Measurements from ENCODE around the gene DCTN5.
"Not testable (repeated sequence)": the region's sequence is repeated elsewhere in the genome, so short reads cannot be mapped to it uniquely, and the experiment has no call there.

Gene DCTN5

DNA sequence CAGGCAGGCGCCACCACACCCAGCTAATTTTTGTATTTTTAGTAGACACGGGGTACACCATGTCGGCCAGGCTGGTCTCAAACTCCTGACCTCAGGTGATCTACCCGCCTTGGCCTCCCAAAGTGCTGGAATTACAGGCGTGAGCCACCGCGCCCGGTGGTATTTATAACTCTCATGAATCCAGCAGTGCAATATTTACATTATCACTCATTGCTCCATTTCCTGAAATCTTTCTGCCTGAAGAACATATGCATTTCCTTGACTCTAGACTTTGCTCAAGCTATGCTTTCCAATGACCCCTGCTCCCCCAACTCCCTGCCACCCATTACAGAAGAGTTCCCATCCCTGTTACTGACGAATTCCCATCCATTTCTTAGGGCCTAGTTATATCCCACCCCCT is 25.5 kb upstream of the DCTN5 start:
- Histone ChIP-seq H3K4me1 (ENCODE audit: control insufficient read depth, insufficient read depth, low read length) (no peaks in the 10 kb centered on the region), H3K27me3 (ENCODE audit: control insufficient read depth, insufficient read depth, low read length) (no peaks in the 10 kb centered on the region), H3K36me3 (ENCODE audit: control insufficient read depth, insufficient read depth, low read length) (peaks cover 75% of the 10 kb centered on the region)

DNA sequence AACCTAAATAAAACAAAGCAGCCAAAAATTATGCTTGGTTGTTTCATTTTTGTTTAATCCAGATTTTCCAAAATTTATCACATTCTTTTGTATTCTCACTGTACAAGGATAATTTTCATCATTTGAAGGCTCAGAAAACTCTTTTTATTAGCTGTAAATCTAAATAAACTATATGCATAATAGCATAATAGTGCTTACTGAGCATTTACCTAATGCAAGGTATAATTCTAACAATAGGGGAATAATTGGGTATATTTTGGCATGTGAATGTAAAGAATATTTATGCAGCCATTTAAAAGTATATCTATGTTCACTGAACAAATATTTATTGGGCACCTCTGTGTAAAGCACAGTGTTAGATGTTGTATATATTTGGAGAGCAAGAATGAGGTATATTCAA is 17.2 kb upstream of the DCTN5 start:
- H3K27ac ChIP-seq (ENCODE audit: low read depth, low read length) = no peak overlapping the region
- no peaks in the 10 kb centered on the region for H3K4me1 ChIP-seq (ENCODE audit: control insufficient read depth, insufficient read depth, low read length)
- no peak overlapping the region for H3K4me3 ChIP-seq (ENCODE audit: low read depth, low read length)
- no peaks in the 10 kb centered on the region for H3K9me3 ChIP-seq (ENCODE audit: control insufficient read depth, insufficient read depth, low read depth, low read length)
- H3K27me3 ChIP-seq (ENCODE audit: control insufficient read depth, insufficient read depth, low read length) = no peaks in the 10 kb centered on the region
- peaks cover 83% of the 10 kb centered on the region for H3K36me3 ChIP-seq (ENCODE audit: control insufficient read depth, insufficient read depth, low read length)
- no peak overlapping the region for H3K9ac ChIP-seq (ENCODE audit: low read length)

More for the DNA sequence above, 25.5 kb upstream of the DCTN5 start:
- Histone ChIP-seq H3K9ac (ENCODE audit: low read length) (no peak overlapping the region), H3K27ac (ENCODE audit: low read depth, low read length) (no peak overlapping the region), H3K9me3 (ENCODE audit: control insufficient read depth, insufficient read depth, low read depth, low read length) (no peaks in the 10 kb centered on the region), H3K4me3 (ENCODE audit: low read depth, low read length) (no peak overlapping the region)

DNA sequence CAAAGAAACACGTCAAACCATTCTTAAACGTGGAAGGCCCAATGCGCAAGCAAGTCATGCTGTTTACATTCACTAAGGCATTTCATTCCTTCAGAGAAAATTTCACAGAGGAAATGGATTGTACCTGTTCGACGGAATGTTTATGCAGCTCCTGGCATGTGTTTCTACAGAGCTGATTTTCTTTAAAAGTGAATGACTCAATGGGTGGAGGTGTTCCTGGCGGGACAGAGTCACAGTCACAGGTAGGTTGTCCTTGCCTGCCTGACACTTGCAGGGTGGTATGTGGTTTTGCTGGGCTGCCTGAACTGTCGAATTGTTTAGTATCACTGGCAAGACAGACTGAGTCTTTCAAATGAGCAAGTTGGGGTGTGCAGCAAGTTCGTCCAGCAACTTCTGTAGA is 11.8 kb upstream of the DCTN5 start:
- Histone ChIP-seq H3K4me3 (ENCODE audit: low read depth, low read length) (no peak overlapping the region), H3K4me1 (ENCODE audit: control insufficient read depth, insufficient read depth, low read length) (no peaks in the 10 kb centered on the region), H3K27ac (ENCODE audit: low read depth, low read length) (no peak overlapping the region), H3K9ac (ENCODE audit: low read length) (no peak overlapping the region), H3K9me3 (ENCODE audit: control insufficient read depth, insufficient read depth, low read depth, low read length) (no peaks in the 10 kb centered on the region), H3K36me3 (ENCODE audit: control insufficient read depth, insufficient read depth, low read length) (peaks cover 76% of the 10 kb centered on the region), H3K27me3 (ENCODE audit: control insufficient read depth, insufficient read depth, low read length) (no peaks in the 10 kb centered on the region)

DNA sequence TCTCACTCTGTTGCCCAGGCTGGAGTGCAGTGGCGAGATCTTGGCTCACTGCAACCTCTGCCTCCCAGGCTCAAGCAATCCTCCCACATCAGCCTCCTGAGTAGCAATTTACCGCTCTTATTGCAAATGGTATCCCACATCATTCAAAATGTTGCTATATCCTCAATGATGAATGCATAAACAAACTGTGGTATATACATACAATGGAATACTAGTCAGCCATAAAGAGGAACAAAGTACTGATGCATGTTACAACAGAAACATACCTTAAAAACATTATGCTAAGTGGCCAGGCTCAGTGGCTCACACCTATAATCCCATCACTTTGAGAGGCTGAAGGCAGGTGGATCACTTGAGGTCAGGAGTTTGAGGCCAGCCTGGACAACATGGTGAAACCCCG is 9.4 kb upstream of the DCTN5 start:
- not testable (repeated sequence) for H3K4me1 ChIP-seq (ENCODE audit: control insufficient read depth, insufficient read depth, low read length); H3K9me3 ChIP-seq (ENCODE audit: control insufficient read depth, insufficient read depth, low read depth, low read length); H3K9ac ChIP-seq (ENCODE audit: low read length); H3K27me3 ChIP-seq (ENCODE audit: control insufficient read depth, insufficient read depth, low read length); H3K27ac ChIP-seq (ENCODE audit: low read depth, low read length); H3K4me3 ChIP-seq (ENCODE audit: low read depth, low read length)
- H3K36me3 ChIP-seq (ENCODE audit: control insufficient read depth, insufficient read depth, low read length) = peaks cover 81% of the 10 kb centered on the region

DNA sequence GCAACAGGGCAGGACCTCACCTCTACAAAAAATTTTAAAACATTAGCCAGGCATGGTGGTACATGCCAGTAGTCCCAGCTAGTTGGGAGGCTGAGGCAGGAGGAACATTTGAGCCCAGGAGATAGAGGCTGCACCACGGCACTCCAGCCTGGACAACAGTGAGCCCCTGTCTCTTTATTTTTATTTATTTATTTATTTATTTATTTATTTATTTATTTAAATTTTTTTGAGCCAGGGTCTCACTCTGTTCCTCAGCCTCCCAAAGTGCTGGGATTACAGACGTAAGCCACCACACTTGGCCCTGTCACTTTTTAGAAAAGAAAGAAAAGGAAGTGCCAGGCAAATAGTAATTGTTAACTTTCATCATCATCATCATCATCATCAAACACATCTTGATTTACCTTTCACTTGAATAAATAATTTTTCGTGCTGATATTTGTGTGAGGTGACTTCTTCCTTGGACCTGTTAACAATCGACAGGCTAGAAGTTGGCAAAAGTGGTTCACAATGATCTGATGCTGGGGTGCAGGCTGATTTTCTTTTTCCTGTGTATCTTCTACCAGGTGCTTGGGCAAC is 6.7 kb upstream of the DCTN5 start:
- no peaks in the 10 kb centered on the region for H3K27me3 ChIP-seq (ENCODE audit: control insufficient read depth, insufficient read depth, low read length)
- peaks cover 81% of the 10 kb centered on the region for H3K36me3 ChIP-seq (ENCODE audit: control insufficient read depth, insufficient read depth, low read length)
- no peak overlapping the region for H3K4me3 ChIP-seq (ENCODE audit: low read depth, low read length)

DNA sequence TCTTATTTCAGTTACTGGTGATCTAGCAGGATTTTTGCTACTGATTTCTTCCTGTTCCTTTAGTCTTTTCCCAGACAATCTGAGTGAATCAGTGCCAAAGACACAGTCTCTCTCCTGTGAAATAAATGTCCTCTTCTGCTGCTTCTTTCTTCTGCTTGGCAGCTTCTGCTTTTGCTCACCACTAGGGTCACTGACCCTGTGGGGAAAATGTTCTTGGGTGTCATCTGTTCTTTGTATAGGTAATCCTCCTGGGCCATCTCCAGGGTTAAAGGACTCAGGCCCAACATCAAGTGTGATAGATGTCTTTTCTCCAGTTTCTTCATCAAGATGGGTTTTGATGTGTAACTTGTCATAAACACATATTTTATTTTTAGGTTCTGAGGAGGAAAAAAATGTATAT is 5.3 kb upstream of the DCTN5 start:
- no peak overlapping the region for H3K4me3 ChIP-seq (ENCODE audit: low read depth, low read length)
- peaks cover 8% of the 10 kb centered on the region for H3K4me1 ChIP-seq (ENCODE audit: control insufficient read depth, insufficient read depth, low read length)
- no peak overlapping the region for H3K9ac ChIP-seq (ENCODE audit: low read length)
- peaks cover 69% of the 10 kb centered on the region for H3K36me3 ChIP-seq (ENCODE audit: control insufficient read depth, insufficient read depth, low read length)
- no peaks in the 10 kb centered on the region for H3K9me3 ChIP-seq (ENCODE audit: control insufficient read depth, insufficient read depth, low read depth, low read length)
- no peak overlapping the region for H3K27ac ChIP-seq (ENCODE audit: low read depth, low read length)
- no peaks in the 10 kb centered on the region for H3K27me3 ChIP-seq (ENCODE audit: control insufficient read depth, insufficient read depth, low read length)

More for the DNA sequence above, 6.7 kb upstream of the DCTN5 start:
- Histone ChIP-seq H3K27ac (ENCODE audit: low read depth, low read length) (no peak overlapping the region), H3K9ac (ENCODE audit: low read length) (no peak overlapping the region), H3K9me3 (ENCODE audit: control insufficient read depth, insufficient read depth, low read depth, low read length) (no peaks in the 10 kb centered on the region), H3K4me1 (ENCODE audit: control insufficient read depth, insufficient read depth, low read length) (peaks cover under 1% of the 10 kb centered on the region; the same call in 1 of the 2 replicates)

DNA sequence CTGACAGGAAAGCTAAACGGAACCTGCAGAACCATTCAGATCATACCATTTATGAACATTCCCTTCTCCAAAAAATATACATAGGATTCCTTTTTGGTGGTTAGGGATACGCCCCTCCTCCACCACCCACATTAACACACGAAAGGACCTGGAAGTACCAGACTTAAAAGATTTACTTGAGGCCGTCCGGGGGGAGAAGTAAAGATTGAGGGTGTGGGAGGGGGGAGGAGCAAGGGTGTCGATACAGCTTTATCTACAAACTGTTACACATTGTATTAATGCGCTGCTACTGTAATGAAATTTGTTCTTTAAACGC is 693 bp upstream of the DCTN5 start:
- no peaks in the 10 kb centered on the region for H3K27me3 ChIP-seq (ENCODE audit: control insufficient read depth, insufficient read depth, low read length)
- H3K9ac ChIP-seq (ENCODE audit: low read length) = peak overlapping the region; percentile 99
- H3K36me3 ChIP-seq (ENCODE audit: control insufficient read depth, insufficient read depth, low read length) = peaks cover 55% of the 10 kb centered on the region
- peak overlapping the region; percentile 97 for H3K27ac ChIP-seq (ENCODE audit: low read depth, low read length)
- H3K4me3 ChIP-seq (ENCODE audit: low read depth, low read length) = peak overlapping the region; percentile 100
- H3K4me1 ChIP-seq (ENCODE audit: control insufficient read depth, insufficient read depth, low read length) = peaks cover 16% of the 10 kb centered on the region
- H3K9me3 ChIP-seq (ENCODE audit: control insufficient read depth, insufficient read depth, low read depth, low read length) = no peaks in the 10 kb centered on the region

DNA sequence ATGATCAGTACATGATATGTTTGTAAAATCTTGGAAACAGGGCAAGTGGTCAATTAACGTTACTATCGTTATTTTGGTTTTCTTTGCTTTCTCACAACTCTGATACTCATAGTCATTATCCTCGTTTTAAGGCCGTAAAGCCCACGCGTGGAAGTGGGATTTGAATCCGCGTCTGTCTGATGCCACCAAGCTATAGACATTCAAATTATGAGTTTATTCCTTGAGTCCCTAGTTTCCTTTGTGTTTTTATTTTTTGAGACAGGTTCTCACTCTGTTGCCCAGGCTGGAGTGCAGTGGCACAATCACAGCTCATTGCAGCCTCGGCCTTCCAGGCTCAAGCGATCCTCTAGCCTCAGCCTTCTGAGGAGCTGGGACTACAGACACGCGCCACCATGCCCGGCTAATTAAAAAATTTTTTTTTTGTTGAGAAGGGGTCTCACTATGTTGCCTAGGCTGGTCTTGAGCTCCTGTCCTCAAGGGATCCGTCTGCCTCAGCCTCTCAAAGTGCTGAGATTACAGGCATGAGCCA is 1.0 kb downstream of the DCTN5 start:
- peak overlapping the region; percentile 100 for H3K4me3 ChIP-seq (ENCODE audit: low read depth, low read length)
- peaks cover 50% of the 10 kb centered on the region for H3K36me3 ChIP-seq (ENCODE audit: control insufficient read depth, insufficient read depth, low read length)
- H3K9me3 ChIP-seq (ENCODE audit: control insufficient read depth, insufficient read depth, low read depth, low read length) = no peaks in the 10 kb centered on the region
- H3K4me1 ChIP-seq (ENCODE audit: control insufficient read depth, insufficient read depth, low read length) = peaks cover 16% of the 10 kb centered on the region
- H3K27me3 ChIP-seq (ENCODE audit: control insufficient read depth, insufficient read depth, low read length) = no peaks in the 10 kb centered on the region
- H3K27ac ChIP-seq (ENCODE audit: low read depth, low read length) = no peak overlapping the region
- peak overlapping the region; percentile 99 for H3K9ac ChIP-seq (ENCODE audit: low read length)

DNA sequence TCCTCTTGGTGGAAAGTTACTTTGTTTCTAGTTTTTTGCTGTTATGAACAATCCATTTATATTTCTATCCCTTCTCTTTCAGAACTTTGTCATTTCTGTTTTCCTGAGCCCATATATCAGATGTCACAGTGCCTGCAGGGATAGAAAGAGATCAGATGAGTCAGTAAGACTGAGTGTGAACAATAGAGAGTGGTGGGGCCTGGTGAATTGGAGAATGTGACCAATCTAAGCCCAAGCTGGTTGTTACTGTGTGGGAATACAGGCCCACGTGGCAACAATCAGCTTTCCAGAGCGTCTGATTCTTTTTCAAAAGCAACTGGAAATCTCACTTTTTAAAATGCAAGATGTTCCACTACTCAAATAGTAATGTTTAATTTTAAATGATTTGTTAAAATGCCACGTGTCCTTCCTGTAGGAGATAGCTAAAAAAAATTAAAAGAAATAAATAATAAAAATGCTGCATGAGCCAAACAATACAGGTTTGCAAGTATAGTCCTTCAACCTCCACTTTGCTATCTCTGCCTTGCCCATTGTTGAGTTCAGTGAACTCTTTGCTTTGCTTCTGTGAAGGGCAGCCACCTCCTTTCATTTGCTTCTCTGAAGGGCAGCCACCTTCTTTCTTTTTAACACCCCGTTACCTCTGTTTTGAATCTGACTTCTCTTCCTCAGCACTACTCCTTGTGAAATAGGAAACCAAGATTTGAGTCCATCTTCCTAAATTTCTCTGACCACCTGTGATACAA is 9.6 kb downstream of the DCTN5 start:
- Histone ChIP-seq H3K27me3 (ENCODE audit: control insufficient read depth, insufficient read depth, low read length) (no peaks in the 10 kb centered on the region), H3K9me3 (ENCODE audit: control insufficient read depth, insufficient read depth, low read depth, low read length) (no peaks in the 10 kb centered on the region), H3K9ac (ENCODE audit: low read length) (no peak overlapping the region), H3K36me3 (ENCODE audit: control insufficient read depth, insufficient read depth, low read length) (peaks cover 42% of the 10 kb centered on the region), H3K4me3 (ENCODE audit: low read depth, low read length) (no peak overlapping the region), H3K4me1 (ENCODE audit: control insufficient read depth, insufficient read depth, low read length) (no peaks in the 10 kb centered on the region), H3K27ac (ENCODE audit: low read depth, low read length) (no peak overlapping the region)

DNA sequence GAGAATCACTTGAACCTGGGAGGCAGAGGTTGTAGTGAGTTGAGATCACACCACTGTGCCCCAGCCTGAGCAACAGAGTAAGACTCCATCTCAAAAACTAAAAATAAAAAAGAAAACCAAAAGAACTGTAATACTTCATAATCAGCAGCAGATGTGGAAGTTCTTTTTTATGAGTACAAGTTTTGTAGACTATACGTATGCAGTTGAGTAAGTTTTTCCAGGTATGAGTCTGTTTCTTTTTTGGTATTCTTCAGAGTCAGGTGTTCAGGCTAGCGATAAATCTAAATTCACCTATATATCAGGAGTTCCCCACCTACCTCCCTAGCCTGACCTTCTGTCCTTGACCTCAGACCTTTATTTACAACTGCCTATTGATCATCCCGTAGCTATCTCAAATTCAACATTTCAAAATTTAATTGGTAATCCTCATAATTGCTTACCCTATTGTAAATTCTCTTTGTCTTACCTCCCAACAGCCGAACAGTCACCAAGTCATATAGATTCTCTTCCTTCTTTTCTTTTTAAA is 10.7 kb downstream of the DCTN5 start:
- Histone ChIP-seq H3K27me3 (ENCODE audit: control insufficient read depth, insufficient read depth, low read length) (no peaks in the 10 kb centered on the region), H3K27ac (ENCODE audit: low read depth, low read length) (no peak overlapping the region), H3K4me1 (ENCODE audit: control insufficient read depth, insufficient read depth, low read length) (no peaks in the 10 kb centered on the region), H3K36me3 (ENCODE audit: control insufficient read depth, insufficient read depth, low read length) (peaks cover 38% of the 10 kb centered on the region), H3K4me3 (ENCODE audit: low read depth, low read length) (no peak overlapping the region), H3K9ac (ENCODE audit: low read length) (no peak overlapping the region), H3K9me3 (ENCODE audit: control insufficient read depth, insufficient read depth, low read depth, low read length) (no peaks in the 10 kb centered on the region)

DNA sequence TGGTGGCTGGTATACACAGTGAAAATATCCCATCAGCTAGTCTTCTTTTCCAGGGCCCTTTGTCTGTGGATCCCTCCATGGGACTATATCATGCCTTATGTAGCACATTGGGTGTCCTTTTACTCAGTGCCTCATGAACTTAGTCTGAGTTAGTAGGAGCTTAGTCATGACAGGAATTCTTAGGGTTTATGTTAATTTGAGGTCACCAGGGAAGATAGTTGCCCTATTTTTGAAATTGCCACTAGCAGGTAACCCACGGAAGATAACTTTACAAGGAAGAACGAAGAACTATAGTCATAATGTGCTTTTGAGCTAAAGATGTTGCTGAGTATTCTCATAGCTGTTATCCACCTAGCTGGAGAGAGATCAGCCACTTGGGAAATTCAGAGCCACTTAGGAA is 22.7 kb downstream of the DCTN5 start:
- peaks cover 98% of the 10 kb centered on the region for H3K36me3 ChIP-seq (ENCODE audit: control insufficient read depth, insufficient read depth, low read length)
- H3K27me3 ChIP-seq (ENCODE audit: control insufficient read depth, insufficient read depth, low read length) = no peaks in the 10 kb centered on the region
- no peak overlapping the region for H3K9ac ChIP-seq (ENCODE audit: low read length)
- no peak overlapping the region for H3K4me3 ChIP-seq (ENCODE audit: low read depth, low read length)
- H3K27ac ChIP-seq (ENCODE audit: low read depth, low read length) = no peak overlapping the region
- H3K9me3 ChIP-seq (ENCODE audit: control insufficient read depth, insufficient read depth, low read depth, low read length) = no peaks in the 10 kb centered on the region
- no peaks in the 10 kb centered on the region for H3K4me1 ChIP-seq (ENCODE audit: control insufficient read depth, insufficient read depth, low read length)
